SH-SY5Y (cell line): ENCODE results near the gene NPW.

ENCODE experiments used
- GATA2 ChIP-seq: IDR thresholded peaks from 2 replicates; pipeline ENCODE4 v1.6.1; 2011; ENCODE audit warnings: mild to moderate bottlenecking, low read depth, low read length
- GATA3 ChIP-seq: IDR thresholded peaks from 2 replicates; pipeline ENCODE4 v1.6.1; 2011; ENCODE audit warnings: low read depth, mild to moderate bottlenecking, low read length, moderate library complexity

GRCh38 chr16:2046893-2047329 lies 27.3 kb downstream of the NPW start:
- TF ChIP-seq GATA2 (no peak), GATA3 (no peak)
